OCI-M2 (cell line): Measurements from ENCODE around the gene USPL1.

Experiments used
- DNase-seq: peaks from one replicate; lab custom pipeline; 2025; ENCODE audit not compliant: unreplicated experiment; lab: John Stamatoyannopoulos, UW

Gene USPL1

GRCh38 chr13:30692113-30692512 lies 74.4 kb downstream of the USPL1 start:
- no peak for DNase-seq

GRCh38 chr13:30696278-30697176 lies 78.8 kb downstream of the USPL1 start:
- no peak for DNase-seq

GRCh38 chr13:30697177-30697953 lies 79.6 kb downstream of the USPL1 start:
- DNase-seq = no peak

- no peak for DNase-seq
These were observed 80.3 kb downstream of the USPL1 start for GRCh38 chr13:30697996-30698401.

GRCh38 chr13:30698488-30699005 lies 80.8 kb downstream of the USPL1 start:
- no peak for DNase-seq

DNA sequence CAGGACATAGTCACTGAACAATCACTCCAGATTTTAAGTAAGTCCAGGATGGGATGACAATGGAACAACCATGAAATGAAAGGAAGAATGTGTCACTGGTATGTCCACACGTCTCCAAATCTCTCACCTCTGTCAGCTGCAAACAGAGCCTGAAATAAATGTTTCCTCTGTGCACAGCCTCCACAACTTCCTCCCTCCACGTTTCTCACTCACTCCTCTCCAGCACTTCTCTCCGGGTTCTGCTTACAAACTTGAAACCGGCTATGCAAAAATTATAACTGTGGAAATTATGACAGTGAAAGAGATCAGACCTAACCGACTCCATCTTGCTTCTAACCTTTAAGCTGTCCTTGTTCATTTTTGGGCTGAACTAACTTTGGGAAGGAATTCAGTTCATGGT lies 82.6 kb downstream of the USPL1 start:
- no peak for DNase-seq

DNA sequence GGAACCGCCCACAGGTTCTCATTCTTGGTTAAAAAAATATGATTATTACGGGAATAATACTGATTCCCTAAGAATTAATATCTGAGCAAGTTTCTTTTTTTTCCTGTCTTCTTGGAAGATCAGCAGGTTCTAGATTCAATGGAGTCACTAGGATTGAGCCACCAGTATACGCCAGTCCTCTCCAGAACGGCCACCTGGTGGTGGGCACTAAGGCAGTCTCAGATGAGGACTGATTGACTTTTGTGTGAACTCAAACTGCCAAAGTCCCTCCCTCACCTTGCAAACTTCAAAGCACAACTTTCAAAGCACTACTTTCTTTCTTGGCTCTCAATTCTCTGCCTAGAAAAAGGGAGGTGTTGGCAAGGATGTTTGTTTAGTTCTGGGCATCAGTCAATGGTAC lies 84.3 kb downstream of the USPL1 start:
- DNase-seq = no peak

- no peak for DNase-seq
These were observed 86.9 kb downstream of the USPL1 start for GRCh38 chr13:30704596-30704995.

GRCh38 chr13:30705680-30706079 lies 88.0 kb downstream of the USPL1 start:
- DNase-seq = no peak

GRCh38 chr13:30708541-30708940 lies 90.8 kb downstream of the USPL1 start:
- DNase-seq = no peak
